Left ventricle myocardium superior (tissue), 1 donor: ENCODE measurements around the gene DSG4. TPM values are rescaled to one million over a fixed set of nuclear protein-coding genes. Genes with fewer than 3 reads are reported as not detected.

ENCODE experiments used
- ATAC-seq: fragments of 200-7000 bp; cut with Tn5 transposase; one replicate; pipeline ENCODE4 v1.9.1; 2020; ENCODE audit warnings: mild to moderate bottlenecking, moderate library complexity
- DNase-seq: peaks from one replicate; pipeline ENCODE4 v3.0.0-alpha.2; 2020
- intact Hi-C: fragments of 100-400 bp; cut with micrococcal nuclease; formaldehyde crosslinking; loops from one replicate; pipeline ENCODE4 v1.11.0; 2022
- total RNA-seq: library from RNA; stranded (reverse); fragmentation: NEBNext Ultra II Directional; extraction: Animal tissue kit (Norgen Biotek cat#: 25700); gene quantifications from one replicate; pipeline ENCODE4 v1.2.1, GENCODE V29; 2021
- donor health status: DM: no; HTN: yes; CAD: no; lungs with severe emphysema.

Gene DSG4
- total RNA-seq, 1 donor from 2014 or later, result not detected

DNA sequence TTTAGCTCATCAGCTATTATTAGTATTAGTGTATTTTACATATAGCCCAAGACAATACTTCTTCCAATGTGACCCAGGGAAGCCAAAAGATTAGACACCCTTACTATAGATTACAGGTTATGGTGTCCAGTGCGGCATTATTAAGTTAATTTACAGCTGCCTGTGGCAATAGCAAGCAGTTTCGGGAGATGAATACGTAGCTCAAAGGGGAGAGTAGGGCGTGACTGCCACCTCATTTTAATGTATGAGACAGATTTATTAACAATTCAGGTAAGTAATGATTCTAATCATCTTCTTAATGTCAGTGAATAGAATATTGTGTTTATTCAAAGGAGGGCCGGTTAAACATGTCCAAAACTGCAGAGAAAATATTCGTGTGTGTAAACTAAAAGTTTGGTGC is 64.2 kb downstream of the DSG4 start:
- ATAC-seq (no peak), DNase-seq (no peak)
- intact Hi-C loops, result no loop called here

DNA sequence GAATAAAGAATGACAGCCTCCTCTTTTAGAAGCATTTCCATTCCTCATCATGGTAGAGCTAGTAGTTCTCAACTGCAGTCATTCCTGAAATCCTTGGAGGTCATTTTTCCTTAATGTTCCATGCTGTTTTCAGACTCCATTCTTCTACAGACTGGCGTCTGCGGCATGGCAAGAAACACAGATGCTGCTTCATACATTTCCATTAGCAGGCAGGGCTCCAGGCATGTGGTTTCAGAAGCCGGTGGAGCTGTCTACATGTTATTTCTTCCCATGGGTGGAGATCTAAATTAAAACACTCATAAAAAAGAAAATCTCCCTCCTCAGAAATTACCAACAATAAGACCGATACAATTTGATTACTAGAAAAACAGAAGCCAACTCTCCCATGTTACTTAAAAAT is 64.9 kb downstream of the DSG4 start:
- no peak for ATAC-seq
- intact Hi-C loops, result no loop called here

DNA sequence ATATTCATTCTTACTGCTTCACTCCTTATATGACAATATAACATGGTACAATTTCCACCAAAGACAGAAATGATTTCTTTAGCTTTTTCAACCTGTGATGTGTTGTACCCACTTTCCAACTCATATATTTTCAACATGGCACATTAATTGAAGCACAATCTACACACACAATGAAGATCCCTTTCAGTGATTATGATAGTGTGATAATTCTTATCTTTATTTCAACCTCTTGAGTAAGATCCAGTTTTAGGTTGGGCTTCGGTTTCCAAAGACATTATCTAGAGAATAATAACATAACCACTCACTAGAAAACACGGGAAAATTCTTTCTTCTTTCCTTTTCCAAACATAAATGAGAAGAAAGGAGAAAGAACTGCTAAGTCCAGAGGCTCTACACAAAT is 67.6 kb downstream of the DSG4 start:
- intact Hi-C loops, result no loop called here

More for the DNA sequence above, 64.9 kb downstream of the DSG4 start:
- no peak for DNase-seq

DNA sequence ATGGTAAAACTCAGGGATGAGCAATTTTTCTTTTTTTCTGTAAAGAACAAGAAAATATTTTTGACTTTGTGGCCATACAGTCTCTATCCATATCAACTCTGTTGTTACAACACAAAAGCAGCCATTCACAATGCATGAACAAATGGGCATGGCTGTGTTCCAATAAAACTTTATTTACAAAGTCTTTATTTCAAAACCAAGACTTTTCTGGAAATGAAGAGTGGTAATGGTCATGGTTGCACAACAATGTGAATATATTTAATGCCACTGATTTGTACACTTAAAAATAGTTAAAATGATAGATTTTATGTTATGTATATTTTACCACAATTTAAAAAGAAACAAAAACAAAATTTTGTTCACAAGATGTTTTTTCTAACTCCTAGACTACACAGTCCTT is 69.3 kb downstream of the DSG4 start:
- intact Hi-C loops, result no loop called here
- DNase-seq (no peak), ATAC-seq (no peak)

More for the DNA sequence above, 67.6 kb downstream of the DSG4 start:
- DNase-seq, result no peak
- ATAC-seq, result no peak

DNA sequence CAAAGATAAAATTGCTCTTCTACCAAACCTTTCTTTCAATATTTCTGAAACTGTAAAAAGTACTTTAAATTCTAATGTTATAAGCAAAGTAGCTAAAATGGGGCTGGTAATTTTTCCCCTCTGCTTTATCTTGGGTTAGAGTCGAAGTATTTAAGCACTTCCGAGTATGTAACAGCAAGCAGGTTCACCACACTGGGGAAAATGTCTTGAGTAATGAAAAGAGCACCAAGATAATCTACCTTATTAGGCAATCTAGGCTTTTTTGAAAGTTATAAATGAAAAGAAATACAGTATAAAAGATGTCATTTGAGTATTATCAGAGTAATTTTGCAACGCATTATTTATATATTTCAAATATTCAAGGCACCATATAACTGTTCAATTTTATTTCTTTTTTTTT is 70.3 kb downstream of the DSG4 start:
- ATAC-seq (no peak), DNase-seq (no peak)
- intact Hi-C loops, result no loop called here

DNA sequence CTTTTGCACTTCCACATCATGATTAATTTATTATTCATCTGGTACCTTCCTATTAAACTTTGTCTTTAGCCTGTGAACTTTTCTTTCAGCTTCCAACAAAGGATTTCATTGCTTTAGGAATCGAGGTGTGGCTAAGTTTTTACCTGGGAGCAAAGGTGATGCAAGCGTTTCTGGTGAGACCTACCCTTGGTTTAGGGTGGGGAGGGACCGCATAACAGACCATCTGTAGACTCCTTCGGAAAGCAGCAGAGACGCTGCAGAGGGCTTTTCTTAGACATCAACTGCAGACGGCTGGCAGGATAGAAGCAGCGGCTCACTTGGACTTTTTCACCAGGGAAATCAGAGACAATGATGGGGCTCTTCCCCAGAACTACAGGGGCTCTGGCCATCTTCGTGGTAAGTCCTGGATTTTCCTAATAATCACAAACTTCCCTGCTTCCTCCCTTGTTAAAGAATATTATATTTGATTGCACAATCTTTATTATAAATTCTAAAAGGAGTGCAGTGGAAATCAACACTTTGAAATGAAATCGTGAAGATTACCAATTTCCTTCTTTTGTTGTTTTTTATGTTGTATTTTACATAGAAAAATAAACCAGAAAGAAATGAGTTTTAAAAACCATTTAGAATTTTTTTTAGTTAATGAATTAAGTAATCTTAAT is 71.1 kb downstream of the DSG4 start, which contains the start of gene DSG3:
Gene DSG3 (plus strand): TSS at position 212 of the 662 bp plus-strand sequence. CDS start 137 bp downstream, at position 349.
- DNase-seq (no peak), ATAC-seq (no peak)
- intact Hi-C loops, result no loop called here

DNA sequence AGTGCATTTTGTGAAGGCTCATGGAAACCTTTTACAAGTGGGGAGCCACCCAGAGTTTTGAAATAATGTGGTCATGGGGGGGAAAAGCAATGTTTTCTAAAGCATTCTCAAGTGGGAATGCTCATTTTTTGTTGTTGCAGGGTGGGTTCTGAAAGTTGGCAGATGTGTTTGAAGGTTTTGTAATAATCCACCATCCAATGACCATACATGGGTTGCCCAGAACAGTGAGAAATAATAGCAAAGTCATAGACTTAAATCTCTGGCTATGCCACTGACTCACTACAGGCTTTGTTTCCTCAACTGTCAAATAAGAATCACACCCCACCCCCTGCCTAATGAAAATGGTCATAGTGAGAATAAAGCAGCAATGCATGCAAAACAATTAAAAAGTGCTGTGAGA is 73.8 kb downstream of the DSG4 start:
- ATAC-seq (no peak), DNase-seq (no peak)
- intact Hi-C loops, result no loop called here

DNA sequence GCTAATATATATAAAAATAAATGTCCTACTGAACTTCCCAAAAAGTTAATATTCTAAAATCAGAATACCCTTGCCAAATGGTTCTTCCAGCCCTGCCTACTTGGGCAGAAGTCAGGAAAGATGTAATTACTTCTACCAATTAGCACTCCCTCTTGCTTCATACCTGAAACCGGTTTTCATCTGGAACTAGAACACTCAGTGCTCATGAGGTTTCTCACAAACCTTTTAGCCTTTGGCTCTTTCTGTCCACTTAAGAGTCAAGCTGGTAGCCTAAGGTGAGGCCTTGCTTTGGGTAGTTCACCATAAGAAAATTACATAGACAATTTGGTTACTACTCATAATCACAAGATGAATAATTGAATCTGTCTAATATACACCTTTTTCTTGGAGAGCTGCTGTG is 75.0 kb downstream of the DSG4 start:
- ATAC-seq (no peak), DNase-seq (no peak)
- intact Hi-C loops, result no loop called here

DNA sequence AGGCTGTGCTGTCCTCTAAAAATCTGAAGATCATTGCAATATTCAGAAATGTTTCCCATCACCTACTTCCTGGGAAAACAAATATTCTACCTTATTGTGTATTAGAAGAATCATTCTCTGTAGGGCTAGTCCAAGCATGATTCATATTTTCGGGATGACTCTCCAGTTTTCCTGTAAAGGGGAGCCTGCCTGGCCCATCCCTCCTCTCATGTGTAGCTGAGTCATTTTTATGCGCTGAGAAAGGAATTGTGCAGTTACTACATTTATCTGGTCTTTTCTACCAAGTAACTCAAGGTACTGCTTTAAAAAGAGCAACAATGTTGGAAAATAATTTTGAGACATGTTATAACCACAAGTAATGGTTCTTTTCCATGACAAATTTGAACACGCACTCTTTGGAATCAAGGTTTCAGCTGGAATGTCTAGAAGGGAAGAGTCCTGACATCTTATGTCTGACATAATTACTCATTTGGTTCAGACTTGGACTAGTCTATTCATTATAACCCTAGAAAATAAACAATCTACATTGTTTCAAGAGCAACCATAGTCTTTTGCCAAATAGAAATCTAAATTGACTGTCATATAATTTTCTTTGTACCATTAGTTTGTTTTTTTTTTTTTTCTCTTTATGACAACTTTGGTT is 77.6 kb downstream of the DSG4 start:
- ATAC-seq, result no peak
- DNase-seq, result no peak
- intact Hi-C loops, result no loop called here

Other genes with a start within 250 kb of the DSG4 start
- 6.0 TPM for gene DSC1, start 213.9 kb upstream of the DSG4 start, total RNA-seq
- 0.77 TPM for gene DSG1, start 58.6 kb upstream of the DSG4 start, total RNA-seq
- not detected for gene DSG3, start 71.0 kb downstream of the DSG4 start, total RNA-seq
- gene DSG2, start 121.4 kb downstream of the DSG4 start, total RNA-seq, result 49.6 TPM
- not detected for gene TTR, start 215.1 kb downstream of the DSG4 start, total RNA-seq